ENCODE data around the gene RPA1.

DNA sequence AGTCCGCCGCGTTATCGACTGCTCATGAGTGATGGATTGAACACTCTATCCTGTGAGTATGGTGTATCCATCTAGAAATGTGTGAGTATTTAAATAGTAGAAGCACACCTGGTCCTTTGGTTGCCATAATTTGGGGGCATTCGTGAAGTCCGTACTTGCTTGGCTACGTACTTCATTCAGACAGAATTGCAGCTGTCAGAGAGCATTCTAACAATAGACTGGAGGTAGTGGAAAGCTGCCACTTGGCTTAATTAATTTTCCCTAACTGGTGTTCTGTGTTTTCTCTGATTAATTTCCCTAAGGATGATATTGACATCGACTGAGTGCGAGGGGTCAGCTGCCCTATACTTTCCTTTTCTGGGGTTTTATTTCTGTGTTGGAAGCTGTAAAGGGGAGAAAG is 14.1 kb downstream of the RPA1 start:
- TF ChIP-seq, protein P1, sequence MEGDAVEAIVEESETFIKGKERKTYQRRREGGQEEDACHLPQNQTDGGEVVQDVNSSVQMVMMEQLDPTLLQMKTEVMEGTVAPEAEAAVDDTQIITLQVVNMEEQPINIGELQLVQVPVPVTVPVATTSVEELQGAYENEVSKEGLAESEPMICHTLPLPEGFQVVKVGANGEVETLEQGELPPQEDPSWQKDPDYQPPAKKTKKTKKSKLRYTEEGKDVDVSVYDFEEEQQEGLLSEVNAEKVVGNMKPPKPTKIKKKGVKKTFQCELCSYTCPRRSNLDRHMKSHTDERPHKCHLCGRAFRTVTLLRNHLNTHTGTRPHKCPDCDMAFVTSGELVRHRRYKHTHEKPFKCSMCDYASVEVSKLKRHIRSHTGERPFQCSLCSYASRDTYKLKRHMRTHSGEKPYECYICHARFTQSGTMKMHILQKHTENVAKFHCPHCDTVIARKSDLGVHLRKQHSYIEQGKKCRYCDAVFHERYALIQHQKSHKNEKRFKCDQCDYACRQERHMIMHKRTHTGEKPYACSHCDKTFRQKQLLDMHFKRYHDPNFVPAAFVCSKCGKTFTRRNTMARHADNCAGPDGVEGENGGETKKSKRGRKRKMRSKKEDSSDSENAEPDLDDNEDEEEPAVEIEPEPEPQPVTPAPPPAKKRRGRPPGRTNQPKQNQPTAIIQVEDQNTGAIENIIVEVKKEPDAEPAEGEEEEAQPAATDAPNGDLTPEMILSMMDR (conservative IDR thresholded peaks at IDR 0.05; ENCODE audit: low read depth, low read length) = no peak
- no peak for TF ChIP-seq EZH2phosphoT487 (IDR thresholded peaks at IDR 0.05; ENCODE audit: borderline replicate concordance, low read length)

All from PC-3 (cell line).